CD14-positive monocyte (primary cell): Measurements from ENCODE around the gene NKG7. TPM values are rescaled to one million over a fixed set of nuclear protein-coding genes. Genes with fewer than 3 reads are reported as not detected.

Experiments
- DNase-seq, 3 donors: peaks; one replicate each; pipeline ENCODE4 v3.0.0-alpha.2; 2011 to 2022
- H2AFZ ChIP-seq: 2 replicates; pipeline ENCODE4 v1.6.0; 2012; ENCODE audit warnings: mild to moderate bottlenecking, low read depth, low read length, inconsistent platforms; ENCODE audit not compliant: insufficient read depth, poor library complexity, severe bottlenecking
- H3K27ac ChIP-seq, 2 donors: 1 replicate in 1 of 2; 2 replicates in 1 of 2; pipeline ENCODE4 v1.5.1; 2012 to 2013; ENCODE audit warnings: low read length in 2 of 2, control low read depth in 1 of 2, inconsistent platforms in 1 of 2, low read depth in 1 of 2, mild to moderate bottlenecking in 1 of 2
- H3K27me3 ChIP-seq, 2 donors: one replicate each; pipeline versions ENCODE4 v1.6.0 to v1.6.1; 2011 to 2013; ENCODE audit warnings: low read length in 2 of 2; ENCODE audit not compliant: control insufficient read depth in 2 of 2, insufficient read depth in 2 of 2
- H3K36me3 ChIP-seq, 2 donors: replicated peaks in 1 of 2; 1 replicate in 1 of 2; 2 replicates in 1 of 2; pipeline versions ENCODE4 v1.5.1 to v1.6.1; 2012 to 2013; ENCODE audit warnings: low read length in 2 of 2, control low read depth in 1 of 2, inconsistent platforms in 1 of 2, mild to moderate bottlenecking in 1 of 2; ENCODE audit not compliant: insufficient read depth in 2 of 2, control insufficient read depth in 1 of 2
- H3K4me1 ChIP-seq, 2 donors: 1 replicate in 1 of 2; 2 replicates in 1 of 2; pipeline versions ENCODE4 v1.5.1 to v1.6.1; 2012 to 2013; ENCODE audit warnings: low read length in 2 of 2, control low read depth in 1 of 2, inconsistent platforms in 1 of 2, mild to moderate bottlenecking in 1 of 2, moderate library complexity in 1 of 2; ENCODE audit not compliant: insufficient read depth in 2 of 2, control insufficient read depth in 1 of 2
- H3K4me2 ChIP-seq: replicated peaks from 2 replicates; pipeline ENCODE3; 2012; ENCODE audit warnings: low read length, moderate library complexity, mild to moderate bottlenecking; ENCODE audit not compliant: poor library complexity, severe bottlenecking; ENCODE audit errors: extremely low read depth
- H3K4me3 ChIP-seq, 3 experiments: fragments of 200-600 bp in 1 of 3; sonication (generic) in 1 of 3; replicated peaks in 1 of 3; 1 replicate in 2 of 3; 2 replicates in 1 of 3; pipeline ENCODE4 v1.5.1; 2011 to 2013; ENCODE audit warnings: low read length in 3 of 3, mild to moderate bottlenecking in 3 of 3, control low read depth in 2 of 3, low read depth in 2 of 3, inconsistent platforms in 1 of 3, moderate library complexity in 1 of 3
- H3K79me2 ChIP-seq: 2 replicates; pipeline ENCODE4 v1.6.0; 2012; ENCODE audit warnings: mild to moderate bottlenecking, control low read depth, inconsistent platforms, low read length, moderate library complexity; ENCODE audit not compliant: insufficient read depth
- H3K9ac ChIP-seq: 2 replicates; pipeline ENCODE4 v1.6.0; 2017; ENCODE audit warnings: low read length, mild to moderate bottlenecking; ENCODE audit not compliant: insufficient read depth, poor library complexity, severe bottlenecking
- H3K9me3 ChIP-seq, 2 donors: replicated peaks in 1 of 2; 1 replicate in 1 of 2; 2 replicates in 1 of 2; pipeline versions ENCODE4 v1.5.1 to v1.6.1; 2012 to 2013; ENCODE audit warnings: low read length in 2 of 2, control low read depth in 1 of 2; ENCODE audit not compliant: control insufficient read depth in 1 of 2, insufficient read depth in 1 of 2
- H4K20me1 ChIP-seq: 2 replicates; pipeline ENCODE4 v1.6.0; 2012; ENCODE audit warnings: mild to moderate bottlenecking, low read length, control low read depth, moderate library complexity; ENCODE audit not compliant: insufficient read depth
- H3K27ac Mint-ChIP-seq, 7 donors: one replicate each; pipeline ENCODE4 v1.8.0; 2020; ENCODE audit warnings: mild to moderate bottlenecking in 7 of 7, mixed read lengths in 7 of 7, moderate library complexity in 6 of 7, inconsistent platforms in 2 of 7
- H3K27me3 Mint-ChIP-seq, 3 donors: one replicate each; pipeline ENCODE4 v1.8.0; 2021 to 2022; ENCODE audit warnings: low read depth in 3 of 3, mild to moderate bottlenecking in 3 of 3, mixed read lengths in 3 of 3, moderate library complexity in 3 of 3, inconsistent platforms in 1 of 3
- H3K36me3 Mint-ChIP-seq, 2 donors: one replicate each; pipeline ENCODE4 v1.8.0; 2020; ENCODE audit warnings: mixed read lengths in 2 of 2, inconsistent platforms in 1 of 2, mild to moderate bottlenecking in 1 of 2
- H3K4me1 Mint-ChIP-seq: one replicate; pipeline ENCODE4 v1.8.0; 2020; ENCODE audit warnings: mild to moderate bottlenecking, mixed read lengths
- H3K4me3 Mint-ChIP-seq, 2 donors: one replicate each; pipeline ENCODE4 v1.8.0; 2020; ENCODE audit warnings: mild to moderate bottlenecking in 2 of 2, mixed read lengths in 2 of 2, moderate library complexity in 1 of 2
- H3K9me3 Mint-ChIP-seq, 7 donors: one replicate each; pipeline ENCODE4 v1.8.0; 2020 to 2022; ENCODE audit warnings: mixed read lengths in 7 of 7, mild to moderate bottlenecking in 6 of 7, moderate library complexity in 6 of 7, inconsistent platforms in 2 of 7
- CTCF ChIP-seq: fragments of 200-600 bp; IDR thresholded peaks from one replicate; pipeline ENCODE4 v1.8.0; 2022; ENCODE audit warnings: antibody characterized with exemption, mild to moderate bottlenecking
- WGBS: methylation state at CpG from one replicate; pipeline ENCODE4 v1.1.5; 2013; ENCODE audit warnings: missing lambda C conversion rate; ENCODE audit not compliant: insufficient coverage; 5-methylcytosine and 5-hydroxymethylcytosine counted together
- intact Hi-C, 2 donors: fragments of 100-400 bp; cut with micrococcal nuclease; formaldehyde crosslinking; loops; one replicate each; pipeline versions ENCODE4 v1.15.0 to v1.15.1; 2023
- polyA plus RNA-seq, 3 donors: library from polyadenylated mRNA; depleted of rRNA in 1 of 3; unstranded in 2 of 3; stranded (reverse) in 1 of 3; fragments of 300-500 nt in 2 of 3; fragments of >200 nt in 1 of 3; fragmentation: Illumina TruSeq in 2 of 3; gene quantifications; 1 replicate in 2 of 3; 2 replicates in 1 of 3; pipeline ENCODE4 v1.2.3, GENCODE V29; 2012 to 2021

NKG7 gene
- polyA plus RNA-seq, 3 donors: 11.1 to 19.9 (median 16.4) TPM

- Mint-ChIP-seq H3K9me3 (peaks cover 0 to 4% (median 2%) of the 10 kb centered on the region in 7 donors), H3K27ac (peak overlapping the region in 1 of 7 donors; percentile 11), H3K36me3 (peaks cover 0 to 2% of the 10 kb centered on the region in 2 donors), H3K27me3 (peaks cover 22 to 25% (median 23%) of the 10 kb centered on the region in 3 donors), H3K4me1 (peaks cover 18% of the 10 kb centered on the region), H3K4me3 (peak overlapping the region; percentile 89 to 97)
- H3K27me3 ChIP-seq: peaks cover 0 to 12% of the 10 kb centered on the region in 2 donors
- H4K20me1 ChIP-seq: no peaks in the 10 kb centered on the region
- H3K9me3 ChIP-seq: no peaks in the 10 kb centered on the region
- no peak for DNase-seq
- no peak overlapping the region for H3K9ac ChIP-seq
- H3K4me3 ChIP-seq: peak overlapping the region in 1 of 3 experiments; percentile 86
- no peak for TF ChIP-seq CTCF
- intact Hi-C loops: loop anchor here (2.0 to 5.0 kb wide), 3 partner anchors 99 to 319 kb away; no protein-coding TSS in a partner anchor
- H2AFZ ChIP-seq: no peak overlapping the region
- H3K4me2 ChIP-seq: peak overlapping the region; percentile 85
- 95% methylated on average over 17 of the region's 19 CpGs for whole genome bisulfite sequencing
- H3K4me1 ChIP-seq: peaks cover 19 to 23% of the 10 kb centered on the region in 2 donors
- H3K79me2 ChIP-seq: no peaks in the 10 kb centered on the region
- no peak overlapping the region for H3K27ac ChIP-seq
- H3K36me3 ChIP-seq: no peaks in the 10 kb centered on the region
Observed at GRCh38 chr19:51337861-51338562, 34.4 kb downstream of the NKG7 start.

GRCh38 chr19:51337141-51337860, 35.2 kb downstream of the NKG7 start:
- Mint-ChIP-seq H3K36me3 (peaks cover 0 to 2% of the 10 kb centered on the region in 2 donors), H3K9me3 (peaks cover 0 to 4% (median 2%) of the 10 kb centered on the region in 7 donors), H3K4me3 (no peak overlapping the region), H3K27me3 (peaks cover 20% of the 10 kb centered on the region in 3 donors), H3K4me1 (peaks cover 18% of the 10 kb centered on the region), H3K27ac (no peak overlapping the region)
- no peak overlapping the region for H2AFZ ChIP-seq
- H3K4me3 ChIP-seq: no peak overlapping the region
- H3K27me3 ChIP-seq: peaks cover 0 to 9% of the 10 kb centered on the region in 2 donors
- WGBS: 97% methylated on average over 12 of the region's 13 CpGs
- TF ChIP-seq CTCF: no peak
- H3K9me3 ChIP-seq: no peaks in the 10 kb centered on the region
- no peak overlapping the region for H3K4me2 ChIP-seq
- no peaks in the 10 kb centered on the region for H4K20me1 ChIP-seq
- H3K4me1 ChIP-seq: peaks cover 19 to 23% of the 10 kb centered on the region in 2 donors
- intact Hi-C loops: loop anchor here (5.0 kb wide), 2 partner anchors 100 to 320 kb away; no protein-coding TSS in a partner anchor
- H3K27ac ChIP-seq: no peak overlapping the region
- no peak for DNase-seq
- no peak overlapping the region for H3K9ac ChIP-seq
- H3K79me2 ChIP-seq: no peaks in the 10 kb centered on the region
- H3K36me3 ChIP-seq: no peaks in the 10 kb centered on the region
